GM19395 (cell line): ENCODE measurements around the gene OXTR.

Experiments used
- ATAC-seq: cut with Tn5 transposase; IDR thresholded peaks from one replicate; pipeline ENCODE4 v1.9.1; 2021; ENCODE audit warnings: mild to moderate bottlenecking, moderate library complexity; ENCODE audit not compliant: unreplicated experiment

OXTR gene

DNA sequence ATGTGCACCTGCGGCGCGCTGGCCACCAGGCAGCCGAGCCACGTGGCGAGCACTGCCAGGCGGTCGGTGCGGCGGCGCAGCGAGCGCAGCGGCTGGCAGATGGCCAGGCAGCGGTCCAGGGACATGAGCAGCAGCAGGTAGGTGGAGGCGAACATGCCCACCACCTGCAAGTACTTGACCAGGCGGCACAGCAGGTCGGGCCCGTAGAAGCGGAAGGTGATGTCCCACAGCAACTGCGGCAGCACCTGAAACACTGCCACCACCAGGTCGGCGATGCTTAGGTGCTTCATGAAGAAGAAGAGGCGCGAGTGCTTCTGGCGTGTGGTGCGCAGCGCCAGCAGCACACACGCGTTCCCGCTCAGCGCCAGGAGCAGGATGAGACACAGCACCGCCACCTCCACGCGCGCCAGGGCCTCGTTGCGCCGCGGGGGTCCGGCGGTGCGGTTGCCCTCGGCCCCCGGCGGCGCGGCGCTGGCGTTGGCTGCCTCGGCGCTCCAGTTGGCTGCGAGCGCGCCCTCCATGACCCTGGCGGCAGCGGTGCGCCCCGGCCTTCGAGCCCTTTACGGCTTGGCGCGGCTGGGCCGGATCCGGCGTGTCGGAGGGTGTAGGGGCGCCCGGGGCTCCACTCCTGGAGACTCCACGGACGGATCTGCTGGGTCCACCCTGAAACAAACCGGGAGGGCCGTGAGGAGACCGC, 1.6 kb downstream of the OXTR start:
- peak; percentile 66 for ATAC-seq

DNA sequence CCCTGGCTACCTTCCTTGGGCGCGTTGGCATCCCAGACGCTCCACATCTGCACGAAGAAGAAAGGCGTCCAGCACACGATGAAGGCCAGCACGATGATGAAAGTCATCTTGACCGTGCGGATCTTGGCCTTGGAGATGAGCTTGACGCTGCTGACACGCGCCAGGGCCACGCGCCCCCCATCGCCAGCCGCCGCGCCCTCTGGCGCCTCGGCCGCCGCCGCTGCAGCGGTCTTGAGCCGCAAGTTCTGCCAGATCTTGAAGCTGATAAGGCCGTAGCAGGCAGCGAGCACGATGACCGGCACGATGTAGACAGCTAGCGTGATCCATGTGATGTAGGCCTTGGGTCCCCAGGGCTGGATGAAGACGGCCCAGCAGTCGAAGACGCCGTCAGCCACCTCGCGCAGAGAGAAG, 2.2 kb downstream of the OXTR start:
- peak; percentile 5 for ATAC-seq

DNA sequence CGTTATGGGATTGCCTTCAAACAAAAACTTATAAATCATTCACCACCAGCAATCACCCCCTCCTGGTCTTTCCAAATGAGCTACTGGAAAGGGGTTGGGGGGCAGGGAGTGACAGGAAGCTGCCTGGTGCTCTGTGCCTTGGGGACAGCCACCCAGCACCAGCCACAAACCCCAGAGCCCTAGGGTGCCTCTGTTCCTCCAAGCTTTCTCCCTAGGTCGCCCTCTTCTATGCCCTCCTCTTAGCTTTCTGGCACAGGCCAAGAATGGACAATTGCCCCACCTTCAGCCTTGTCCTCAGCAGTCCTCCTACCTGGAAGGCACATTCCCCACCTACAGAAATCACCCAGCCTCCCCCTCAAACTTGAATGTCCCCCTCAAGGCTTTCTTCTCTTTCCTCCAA, 3.3 kb downstream of the OXTR start:
- no peak for ATAC-seq

DNA sequence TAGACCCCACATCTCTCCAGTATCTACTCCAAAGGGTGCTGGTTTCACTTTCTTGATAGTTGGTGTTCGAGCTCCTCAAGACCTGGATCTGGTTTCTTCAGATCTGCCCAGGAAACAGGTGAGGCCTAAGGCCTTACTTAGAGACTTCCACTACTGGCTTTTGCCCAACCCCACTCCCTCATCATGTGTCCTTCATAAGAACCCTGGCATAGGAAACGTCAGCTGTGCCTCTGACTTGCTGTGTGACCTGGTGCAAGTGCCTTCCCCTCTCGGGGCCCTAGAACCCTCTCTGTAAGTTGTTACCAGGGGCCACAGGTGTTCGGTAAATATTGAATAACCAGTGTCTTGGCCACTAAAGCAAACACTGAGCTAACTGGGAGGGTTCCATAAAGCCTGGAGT, 3.9 kb downstream of the OXTR start:
- no peak for ATAC-seq

DNA sequence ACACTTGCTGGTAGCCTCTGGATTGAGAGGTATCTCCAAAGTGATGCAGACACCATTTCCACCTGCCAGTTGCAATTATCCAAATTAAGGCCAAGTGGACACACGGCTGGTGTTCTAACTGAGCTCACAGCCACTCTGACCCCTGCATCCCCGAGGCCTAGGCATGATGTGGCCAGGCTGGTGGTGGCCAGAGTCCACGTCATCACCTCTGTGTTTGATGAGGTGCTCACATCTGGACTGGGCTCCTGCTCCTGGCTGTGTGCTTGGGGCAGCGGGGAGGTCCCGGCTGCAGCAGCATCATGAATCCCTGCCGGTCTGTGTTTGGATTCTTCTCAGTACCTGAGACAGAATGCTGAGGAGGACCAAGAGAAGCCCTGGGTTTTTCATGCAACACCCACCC, 4.9 kb downstream of the OXTR start:
- no peak for ATAC-seq

DNA sequence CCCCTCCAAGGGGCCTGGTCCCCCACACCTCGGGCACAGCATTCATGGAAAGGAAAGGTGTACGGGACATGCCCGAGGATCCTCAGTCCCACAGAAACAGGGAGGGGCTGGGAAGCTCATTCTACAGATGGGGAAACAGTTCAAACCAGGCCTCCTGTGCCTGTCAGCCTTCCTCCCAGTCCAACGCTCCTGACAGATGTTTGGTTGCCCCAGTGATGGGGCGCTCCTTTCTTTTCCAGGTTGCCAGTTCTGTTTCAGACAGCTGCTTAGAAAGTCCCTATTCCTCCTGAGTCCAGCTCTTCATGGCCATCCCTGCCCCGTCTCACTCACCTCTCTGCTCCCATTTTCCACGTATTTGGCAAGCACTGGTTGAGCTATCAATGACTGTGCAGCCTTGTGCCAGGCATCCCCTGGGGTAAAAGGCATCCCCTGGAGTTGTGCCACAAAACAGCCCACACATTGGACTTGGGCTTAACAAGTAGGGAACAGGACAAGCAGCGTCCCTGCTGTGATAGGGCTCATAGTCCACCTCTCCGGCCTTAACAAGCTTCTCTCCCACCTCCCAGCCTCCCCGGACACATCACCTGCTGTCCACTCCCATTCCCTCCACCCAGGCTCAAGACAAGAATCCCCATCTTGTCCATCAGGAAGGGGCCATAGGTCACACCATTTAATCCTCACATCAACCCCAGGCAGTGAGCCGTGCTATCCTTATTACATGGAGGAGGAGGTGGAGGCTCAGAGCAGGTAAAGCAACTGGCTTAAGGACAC, 6.6 kb downstream of the OXTR start:
- no peak for ATAC-seq

DNA sequence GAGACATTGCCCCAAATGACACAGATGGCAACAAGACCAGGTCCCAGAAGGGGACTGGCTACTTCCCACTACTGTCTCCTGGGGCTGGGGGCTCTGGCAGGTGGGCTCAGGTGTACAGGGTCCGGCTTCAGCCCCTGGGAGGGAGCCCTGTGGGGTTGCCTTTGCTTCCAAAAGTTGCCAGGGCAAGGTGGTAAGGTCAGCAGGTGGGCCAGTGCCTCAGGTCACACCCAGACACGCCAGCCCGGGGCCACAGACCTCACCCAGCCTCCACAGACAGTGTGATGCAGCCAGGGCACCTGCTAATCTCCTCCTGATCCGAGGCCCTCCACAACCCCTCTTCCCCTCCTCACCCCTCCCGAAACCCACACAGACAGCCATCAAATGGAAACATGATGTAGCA, 7.5 kb downstream of the OXTR start:
- ATAC-seq, result no peak

DNA sequence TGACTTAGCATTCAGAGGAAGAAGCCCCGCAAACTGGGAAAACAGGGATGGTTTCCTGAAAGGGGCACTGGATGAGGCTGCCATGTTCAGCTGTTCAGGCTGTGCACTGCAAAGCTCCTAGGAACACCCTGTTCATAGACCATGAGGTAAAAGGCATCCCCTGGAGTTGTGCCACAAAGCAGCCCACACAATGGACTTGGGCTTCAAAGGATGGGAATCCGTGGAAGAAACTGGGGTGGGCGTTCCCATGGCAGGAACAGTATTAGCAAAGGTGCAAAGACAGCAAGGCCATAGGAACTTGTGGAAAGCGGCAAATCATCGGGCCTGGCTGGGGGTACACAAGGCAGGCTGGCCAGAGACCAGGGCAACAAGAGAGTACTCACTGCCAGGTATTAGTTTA, 8.9 kb downstream of the OXTR start:
- no peak for ATAC-seq

DNA sequence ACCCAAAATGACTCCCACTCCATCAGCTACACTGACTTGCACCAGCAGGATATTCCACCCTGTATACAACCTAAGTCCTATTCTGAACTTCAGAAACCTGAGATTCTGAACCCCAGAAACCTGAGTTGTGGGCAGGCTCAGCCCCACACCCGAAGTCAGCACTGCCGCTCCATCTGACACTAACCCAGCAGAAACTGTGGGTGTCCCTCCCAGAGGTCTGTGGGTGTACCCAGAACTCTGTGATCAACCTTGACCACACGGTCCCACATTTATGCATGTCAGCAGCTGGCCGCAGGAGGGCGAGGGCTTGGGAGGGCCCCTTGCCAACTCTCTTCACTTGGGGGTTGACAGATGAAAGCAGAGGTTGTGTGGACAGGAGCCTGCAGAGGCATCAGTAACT, 9.3 kb downstream of the OXTR start:
- ATAC-seq, result no peak

DNA sequence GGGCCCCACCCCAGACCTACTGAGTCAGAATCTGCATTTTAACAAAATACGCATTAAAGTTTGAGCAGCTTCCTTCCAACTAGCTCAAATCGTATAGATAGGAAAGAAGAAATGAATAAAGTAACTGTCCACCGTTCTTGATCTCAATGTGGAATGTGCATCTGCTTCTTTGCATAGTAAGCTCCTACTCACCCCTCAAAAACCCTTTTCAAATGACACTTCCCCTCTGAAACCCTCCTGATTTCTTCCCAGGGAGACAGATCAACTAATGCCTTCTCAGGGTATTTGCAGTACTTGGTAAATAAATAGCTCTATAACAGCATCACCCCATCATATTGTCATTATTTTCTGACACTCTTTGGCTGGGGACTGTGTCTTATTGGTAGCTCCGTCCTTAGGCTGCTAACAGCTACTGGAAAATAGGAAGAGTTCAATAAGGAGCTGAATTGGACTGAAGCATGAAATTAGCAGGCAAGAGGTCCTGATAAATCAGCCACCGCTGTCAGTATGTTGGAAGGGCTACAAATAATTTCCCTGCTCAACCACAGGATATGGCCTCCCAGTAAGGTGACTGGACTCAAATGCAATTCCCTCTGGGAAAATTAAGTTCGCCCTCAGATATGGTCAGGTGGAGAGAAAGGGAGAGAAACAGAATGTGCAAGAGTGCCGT, 10.2 kb downstream of the OXTR start:
- no peak for ATAC-seq

DNA sequence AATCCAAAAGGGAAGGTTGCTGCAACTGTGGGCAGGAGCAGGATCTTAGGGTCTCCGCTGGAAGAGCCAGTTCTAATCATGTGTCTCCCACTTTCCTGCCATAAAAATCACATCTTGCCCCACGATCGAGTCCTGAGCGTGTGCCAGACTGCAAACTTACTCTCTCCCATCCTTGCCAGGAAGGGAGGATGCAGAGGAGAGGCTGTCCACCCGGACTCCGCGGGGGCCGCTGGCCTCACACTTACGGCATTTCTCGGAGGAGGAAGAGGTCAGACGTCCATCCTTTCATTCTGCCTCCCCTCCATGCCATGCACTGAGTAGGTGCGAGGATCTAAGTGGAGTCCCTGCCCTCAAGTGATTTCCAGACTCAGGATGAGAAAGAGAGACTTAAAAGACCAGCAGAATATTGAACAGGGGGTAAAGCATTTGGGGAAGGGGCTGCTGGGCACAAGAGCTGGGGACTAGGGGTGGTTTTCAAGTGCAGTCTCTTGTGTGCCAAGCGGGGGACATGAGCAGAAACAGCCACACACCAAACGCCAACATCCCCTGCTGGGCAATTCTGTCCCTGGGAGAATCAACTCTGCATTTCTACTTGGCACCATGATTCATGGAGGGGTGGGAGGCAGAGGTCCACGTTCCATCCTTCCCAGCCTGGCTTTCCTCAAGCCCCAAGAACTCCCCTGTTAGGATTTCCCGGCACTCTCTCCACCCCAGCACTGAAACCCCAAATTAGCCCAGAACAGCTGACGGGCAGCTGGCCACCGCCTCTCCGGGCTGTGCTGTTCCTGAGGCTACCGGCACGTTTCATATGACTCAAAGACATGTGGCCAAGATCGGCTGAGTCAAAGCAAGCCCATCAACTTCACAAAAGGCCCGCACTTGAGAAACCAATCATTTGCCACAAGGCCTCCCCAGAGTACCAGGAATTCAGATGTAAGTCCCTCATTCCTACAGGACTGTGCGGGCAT, 11.6 kb downstream of the OXTR start:
- no peak for ATAC-seq

DNA sequence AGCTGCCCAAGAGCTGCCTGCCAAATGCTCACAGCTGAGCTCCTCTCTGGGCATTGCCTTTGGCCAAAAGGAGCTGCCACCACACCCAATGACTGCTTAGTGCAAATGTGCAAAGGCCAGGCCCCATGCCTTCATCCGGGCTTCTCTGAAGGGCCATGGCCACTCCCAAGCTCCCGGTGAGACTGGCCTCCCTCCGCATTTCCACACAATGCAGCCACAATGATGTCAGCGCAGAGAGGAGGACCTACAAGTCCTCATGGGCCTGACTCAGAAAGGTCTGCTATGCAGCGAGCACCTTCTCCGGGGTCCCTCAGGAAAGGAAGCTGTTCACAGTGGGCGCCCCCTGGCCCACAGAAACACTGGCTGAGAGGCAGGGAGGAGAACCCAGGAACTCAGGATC, 12.7 kb downstream of the OXTR start:
- no peak for ATAC-seq

DNA sequence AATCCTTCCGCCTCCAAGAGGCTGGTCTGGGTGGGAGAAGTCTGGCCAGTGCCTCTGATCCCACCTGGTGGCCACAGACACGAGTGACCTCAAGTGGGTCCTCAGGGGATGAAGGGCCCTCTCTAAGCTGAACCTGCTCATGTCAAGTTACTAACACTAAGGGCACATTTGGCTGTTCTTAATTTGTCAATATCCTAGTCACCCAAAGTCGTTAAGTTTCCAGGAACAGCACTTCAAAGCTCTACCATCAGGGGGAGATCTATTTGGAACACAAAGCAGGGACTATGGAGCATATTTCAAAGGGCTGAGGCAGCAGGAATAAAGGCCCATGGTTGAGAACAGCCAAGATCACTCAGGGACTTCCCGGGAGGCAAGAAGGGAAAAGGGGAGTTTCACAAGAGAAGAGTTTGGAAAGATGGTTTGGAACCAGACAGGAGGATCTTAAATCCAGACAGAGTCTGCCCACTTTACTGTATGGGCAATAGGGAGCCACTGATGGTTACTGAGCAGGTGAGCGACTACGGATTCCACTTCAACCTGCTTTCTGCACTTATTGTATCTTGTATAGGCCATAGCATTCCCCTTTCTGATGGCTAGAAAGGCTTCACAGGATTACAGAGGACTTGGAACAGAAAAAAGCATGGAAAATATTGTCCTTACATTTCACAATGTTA, 13.7 kb downstream of the OXTR start:
- ATAC-seq, result no peak

DNA sequence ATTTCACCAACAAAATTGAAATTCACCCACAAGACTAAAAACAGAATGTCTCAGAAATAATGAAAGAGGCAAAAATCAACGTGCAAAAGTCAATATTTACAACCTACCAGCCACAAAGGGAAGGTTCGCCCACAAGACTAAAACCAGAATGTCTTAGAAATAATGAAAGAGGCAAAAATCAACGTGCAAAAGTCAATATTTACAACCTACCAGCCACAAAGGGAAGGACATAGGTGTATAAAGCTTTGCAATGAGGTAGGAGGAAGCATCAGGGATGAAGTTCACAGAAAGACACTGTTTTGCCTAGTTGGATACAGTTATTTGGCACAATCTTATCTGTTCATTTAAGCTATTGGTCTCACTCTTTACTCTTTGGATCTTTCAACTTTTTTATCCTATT, 14.3 kb downstream of the OXTR start:
- no peak for ATAC-seq

DNA sequence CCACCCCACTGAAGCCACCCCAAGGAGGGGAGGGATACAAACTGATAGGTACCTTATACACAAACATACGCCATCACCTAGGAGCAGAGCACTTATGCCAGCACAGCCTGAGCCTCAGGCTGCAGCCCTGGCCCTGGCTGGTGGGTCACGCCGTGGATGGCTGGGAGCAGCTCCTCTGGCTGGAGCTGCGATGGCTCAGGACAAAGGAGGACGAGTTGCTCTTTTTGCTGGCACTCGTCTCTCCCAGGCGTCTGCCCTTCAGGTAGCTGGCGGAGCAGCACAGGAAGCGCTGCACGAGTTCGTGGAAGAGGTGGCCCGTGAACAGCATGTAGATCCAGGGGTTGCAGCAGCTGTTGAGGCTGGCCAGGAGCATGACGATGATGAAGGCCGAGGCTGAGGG, 16.6 kb downstream of the OXTR start:
- no peak for ATAC-seq

DNA sequence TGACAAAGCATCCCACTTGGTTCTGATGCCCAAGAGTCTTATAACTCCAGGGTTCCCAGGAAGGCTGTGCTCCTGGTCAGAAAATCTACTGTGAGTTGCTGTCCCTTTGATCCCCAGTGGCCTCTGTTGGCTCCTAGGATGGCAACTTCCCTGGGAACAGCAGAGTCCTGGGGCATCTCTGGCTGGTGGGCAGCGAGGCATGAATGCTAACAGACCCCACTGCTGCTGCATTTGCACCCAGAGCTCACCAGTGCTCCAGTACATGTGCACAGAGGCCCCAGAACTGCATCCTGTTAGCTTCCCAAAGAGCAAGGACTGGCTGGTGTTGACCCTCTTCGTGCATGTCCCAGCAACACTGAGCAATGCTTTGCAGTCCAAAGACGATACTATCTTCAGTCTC, 20.1 kb downstream of the OXTR start:
- ATAC-seq, result no peak

DNA sequence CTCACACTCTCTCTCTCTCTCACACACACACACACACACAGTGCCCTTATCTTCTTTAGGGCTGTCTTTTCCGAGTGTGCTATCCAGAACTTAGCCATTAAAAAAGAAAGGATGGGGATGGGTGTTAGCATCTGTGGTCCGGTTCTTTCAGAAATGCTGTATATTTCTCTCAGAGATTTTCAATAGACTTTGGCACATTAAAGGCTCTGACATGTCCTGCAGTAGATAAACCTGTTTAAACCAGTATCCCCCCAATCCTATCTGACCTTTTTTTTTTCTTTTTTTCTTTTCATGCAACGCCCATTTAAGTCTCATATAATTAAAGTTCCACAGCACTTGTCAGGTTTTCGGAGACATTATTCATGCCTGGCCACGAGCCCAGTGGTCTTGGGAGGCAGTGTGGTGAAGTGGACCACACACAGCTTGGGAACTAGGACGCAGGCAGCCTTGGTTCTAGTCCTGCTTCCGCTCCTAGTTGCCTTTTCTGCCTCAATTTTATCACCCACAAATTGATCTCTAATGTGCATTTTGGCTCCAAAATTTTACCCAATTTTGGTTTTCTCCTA, 22.6 kb downstream of the OXTR start:
- no peak for ATAC-seq

DNA sequence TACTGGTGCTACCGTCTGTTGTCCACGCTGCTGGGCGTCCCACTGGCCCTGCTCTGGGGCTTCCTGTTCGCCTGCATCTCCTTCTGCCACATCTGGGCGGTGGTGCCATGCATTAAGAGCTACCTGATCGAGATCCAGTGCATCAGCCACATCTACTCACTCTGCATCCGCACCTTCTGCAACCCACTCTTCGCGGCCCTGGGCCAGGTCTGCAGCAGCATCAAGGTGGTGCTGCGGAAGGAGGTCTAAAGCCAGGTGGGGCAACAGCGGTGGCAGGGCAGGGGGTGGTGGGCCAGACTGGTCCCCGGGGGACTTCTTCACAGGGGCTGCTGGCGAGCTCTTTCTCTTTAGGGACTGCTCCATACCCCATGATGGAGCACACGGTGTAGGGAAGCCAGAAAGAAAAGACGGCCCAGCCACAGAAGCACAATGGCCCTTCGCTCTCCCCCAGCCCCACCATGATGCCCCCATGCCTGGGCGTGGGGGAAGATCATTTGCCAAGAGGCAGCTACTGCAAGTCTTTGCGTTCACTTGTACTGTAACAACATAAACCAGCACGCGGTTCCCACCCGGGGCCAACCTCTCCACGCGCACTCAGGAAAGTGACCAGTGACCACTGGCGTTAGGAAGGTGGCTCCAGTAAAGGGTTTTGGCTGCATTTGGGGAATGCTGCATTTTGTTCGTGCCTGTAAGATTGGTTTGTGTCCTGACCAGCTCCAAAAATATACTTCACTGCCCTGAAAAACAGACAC, 23.6 kb downstream of the OXTR start:
- no peak for ATAC-seq

DNA sequence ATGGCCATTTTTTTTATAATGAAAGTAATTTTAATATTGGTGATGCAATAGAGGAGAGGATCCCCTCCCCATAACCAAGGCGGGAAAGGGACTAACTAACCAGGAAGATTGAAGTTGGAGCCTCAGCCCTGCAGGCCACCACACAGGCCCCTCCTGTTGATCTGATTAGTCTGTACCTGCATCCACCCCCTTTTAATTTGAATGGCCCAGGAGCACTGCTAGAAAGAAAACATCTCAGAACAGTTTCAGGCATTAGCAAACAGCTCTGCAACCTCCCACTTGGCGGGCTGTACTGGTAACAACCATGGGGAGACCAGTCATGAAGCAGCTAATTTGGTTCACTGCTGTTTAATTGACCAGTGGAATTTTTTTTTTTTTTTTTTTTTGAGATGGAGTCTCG, 25.5 kb downstream of the OXTR start:
- ATAC-seq, result no peak
